Activated naive CD8-positive, alpha-beta T cell treated with anti-CD3 and anti-CD28 coated beads for 36 hours (primary cell): ENCODE results near the gene HIBCH. TPM values are rescaled to one million over a fixed set of nuclear protein-coding genes. Genes with fewer than 3 reads are reported as not detected.

Experiments used
- DNase-seq: peaks from one replicate; pipeline ENCODE4 v3.0.0; 2021
- H3K27ac Mint-ChIP-seq: one replicate; pipeline ENCODE4 v1.8.0; 2022; ENCODE audit warnings: mild to moderate bottlenecking, moderate library complexity, mixed read lengths
- H3K27me3 Mint-ChIP-seq: one replicate; pipeline ENCODE4 v1.8.0; 2022; ENCODE audit warnings: mild to moderate bottlenecking, mixed read lengths
- H3K36me3 Mint-ChIP-seq: one replicate; pipeline ENCODE4 v1.8.0; 2021; ENCODE audit warnings: mild to moderate bottlenecking, mixed read lengths
- H3K4me1 Mint-ChIP-seq: one replicate; pipeline ENCODE4 v1.8.0; 2021; ENCODE audit warnings: mixed read lengths
- H3K4me3 Mint-ChIP-seq: one replicate; pipeline ENCODE4 v1.8.0; 2022; ENCODE audit warnings: mild to moderate bottlenecking, moderate library complexity, mixed read lengths
- H3K9me3 Mint-ChIP-seq: one replicate; pipeline ENCODE4 v1.8.0; 2022; ENCODE audit warnings: mixed read lengths
- total RNA-seq, 2 experiments: library from RNA; stranded (reverse); gene quantifications; one replicate each; pipeline ENCODE4 v1.2.3, GENCODE V29; 2021

The HIBCH gene
- total RNA-seq, 2 experiments from 2014 or later = 21.0 to 24.7 TPM

- H3K27me3 Mint-ChIP-seq = peaks cover 38% of the 10 kb centered on the region
- no peaks in the 10 kb centered on the region for H3K36me3 Mint-ChIP-seq
- no peak overlapping the region for H3K27ac Mint-ChIP-seq
- H3K4me3 Mint-ChIP-seq = no peak overlapping the region
- H3K9me3 Mint-ChIP-seq = no peaks in the 10 kb centered on the region
- no peak for DNase-seq
- H3K4me1 Mint-ChIP-seq = peaks cover 6% of the 10 kb centered on the region
These were observed 137.5 kb downstream of the HIBCH start for GRCh38 chr2:190182071-190182524.

DNA sequence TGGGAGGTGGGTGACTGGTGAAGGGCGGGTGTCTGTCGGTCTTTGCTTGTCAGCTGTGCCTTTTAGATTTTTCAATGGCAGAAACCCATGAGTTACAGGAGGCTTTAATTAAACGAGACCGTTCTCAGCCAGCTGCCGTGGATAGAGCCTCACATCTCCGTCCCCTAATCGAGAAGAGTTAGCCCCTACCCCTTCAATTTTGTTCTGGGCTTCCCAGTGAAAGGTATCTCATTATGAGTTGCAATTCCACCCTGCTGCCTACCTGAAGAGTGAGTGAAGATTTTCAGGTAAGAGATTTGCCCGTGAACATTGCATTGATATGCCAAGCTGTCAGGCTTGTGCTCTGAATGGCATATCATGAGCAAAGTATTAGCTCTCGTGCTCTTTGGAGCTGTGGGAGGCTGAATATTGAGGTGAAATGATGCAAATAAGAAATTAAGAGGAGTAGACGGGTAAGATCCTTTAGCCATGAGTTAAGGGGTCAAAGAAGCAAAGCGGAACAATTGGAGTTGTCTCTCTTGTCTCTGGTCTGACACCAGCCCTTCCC lies 138.4 kb downstream of the HIBCH start:
- no peak for DNase-seq
- H3K4me1 Mint-ChIP-seq = peaks cover 6% of the 10 kb centered on the region
- H3K4me3 Mint-ChIP-seq = peak overlapping the region; percentile 35
- H3K36me3 Mint-ChIP-seq = no peaks in the 10 kb centered on the region
- H3K27me3 Mint-ChIP-seq = peaks cover 47% of the 10 kb centered on the region
- H3K27ac Mint-ChIP-seq = no peak overlapping the region
- H3K9me3 Mint-ChIP-seq = no peaks in the 10 kb centered on the region

DNA sequence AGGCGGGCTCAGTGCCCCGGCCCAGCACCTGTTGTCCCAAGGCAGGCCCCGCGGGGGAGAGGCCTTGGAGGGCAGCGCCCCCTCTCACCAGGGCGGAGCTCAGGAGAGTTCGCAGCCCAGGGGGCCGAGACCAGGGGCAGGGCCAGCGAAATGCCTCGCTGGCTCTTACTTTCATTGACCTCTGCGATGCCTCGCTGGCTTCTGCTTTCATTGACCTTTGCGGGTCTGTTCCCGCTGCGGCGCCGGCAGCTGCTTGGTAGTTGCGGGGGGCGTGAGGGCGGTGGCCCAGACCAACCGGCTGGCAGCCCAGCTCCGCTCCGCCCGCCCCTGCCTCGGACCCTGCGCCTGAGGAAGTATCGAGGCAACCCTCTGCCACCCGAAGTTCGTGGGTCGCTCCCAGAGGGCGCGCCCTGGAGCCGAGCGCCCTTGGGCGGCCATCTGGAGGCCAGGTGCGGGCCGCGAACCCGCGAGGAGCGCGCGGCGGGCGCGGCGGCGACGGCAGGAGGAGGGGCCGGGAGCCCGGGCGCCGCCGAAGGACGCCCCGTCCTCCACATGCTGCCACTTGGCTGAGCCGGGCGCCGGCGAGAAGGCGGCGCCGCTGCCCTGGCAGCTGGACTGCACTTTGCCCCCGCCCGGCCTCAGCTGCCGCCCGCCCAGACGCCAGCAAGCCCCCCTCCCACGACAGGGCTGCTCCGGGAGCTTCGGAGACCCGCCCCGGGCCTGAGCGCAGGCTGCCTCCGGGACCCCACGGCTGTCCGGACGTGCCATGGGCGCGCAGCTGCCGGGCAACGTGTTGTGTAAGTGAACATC lies 139.1 kb downstream of the HIBCH start:
- peaks cover 6% of the 10 kb centered on the region for H3K4me1 Mint-ChIP-seq
- no peaks in the 10 kb centered on the region for H3K9me3 Mint-ChIP-seq
- H3K4me3 Mint-ChIP-seq = no peak overlapping the region
- H3K27ac Mint-ChIP-seq = no peak overlapping the region
- no peaks in the 10 kb centered on the region for H3K36me3 Mint-ChIP-seq
- DNase-seq = peak; percentile 40
- H3K27me3 Mint-ChIP-seq = peaks cover 51% of the 10 kb centered on the region

- no peak for DNase-seq
- Mint-ChIP-seq H3K4me1 (peaks cover 6% of the 10 kb centered on the region), H3K27ac (no peak overlapping the region), H3K9me3 (no peaks in the 10 kb centered on the region), H3K27me3 (peaks cover 51% of the 10 kb centered on the region), H3K4me3 (peak overlapping the region; percentile 56), H3K36me3 (peaks cover 2% of the 10 kb centered on the region)
These were observed 139.8 kb downstream of the HIBCH start for GRCh38 chr2:190179754-190180312.

DNA sequence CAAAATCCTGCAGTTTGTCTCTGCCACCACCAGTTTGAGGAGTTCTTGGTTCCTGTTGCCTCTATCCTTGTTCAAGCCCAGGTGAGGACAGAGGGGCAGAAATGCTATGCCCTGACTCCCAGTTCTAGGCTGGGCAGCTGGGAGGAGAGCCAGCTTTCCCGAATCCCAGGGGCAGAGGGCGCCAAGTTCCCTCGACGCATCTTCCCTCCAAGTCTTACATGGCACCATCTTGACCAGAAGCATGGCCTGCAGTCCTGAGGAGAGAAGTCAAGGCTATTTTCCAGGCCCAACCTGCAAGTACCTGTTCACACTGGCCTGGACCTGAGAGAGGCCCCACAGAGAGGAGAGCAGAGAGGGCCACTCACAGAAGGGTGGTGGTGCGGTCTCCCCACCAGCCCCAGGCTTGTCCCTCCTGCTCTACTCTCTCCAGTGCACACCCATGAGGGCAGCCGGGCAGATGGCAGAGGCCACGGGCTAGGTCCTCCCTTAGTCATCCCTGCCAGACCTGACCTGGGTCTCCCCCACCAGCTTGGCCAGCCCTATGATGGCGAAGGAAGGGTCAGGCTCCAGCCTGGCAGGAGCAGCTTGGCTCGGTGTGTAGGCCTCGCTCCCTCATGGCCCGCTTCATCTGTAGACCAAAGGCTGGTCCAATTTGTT lies 141.4 kb downstream of the HIBCH start:
- Mint-ChIP-seq H3K4me1 (peaks cover 6% of the 10 kb centered on the region), H3K4me3 (no peak overlapping the region), H3K27me3 (peaks cover 59% of the 10 kb centered on the region), H3K27ac (no peak overlapping the region), H3K36me3 (peaks cover 9% of the 10 kb centered on the region), H3K9me3 (peaks cover 7% of the 10 kb centered on the region)
- no peak for DNase-seq

GRCh38 chr2:190177249-190178040 lies 142.2 kb downstream of the HIBCH start:
- H3K4me3 Mint-ChIP-seq = no peak overlapping the region
- H3K4me1 Mint-ChIP-seq = peaks cover 6% of the 10 kb centered on the region
- H3K36me3 Mint-ChIP-seq = peaks cover 9% of the 10 kb centered on the region
- H3K27ac Mint-ChIP-seq = no peak overlapping the region
- H3K9me3 Mint-ChIP-seq = peaks cover 7% of the 10 kb centered on the region
- DNase-seq = no peak
- H3K27me3 Mint-ChIP-seq = peaks cover 54% of the 10 kb centered on the region

GRCh38 chr2:190173392-190173791 lies 146.2 kb downstream of the HIBCH start:
- Mint-ChIP-seq H3K27ac (no peak overlapping the region), H3K9me3 (peaks cover 12% of the 10 kb centered on the region), H3K4me1 (no peaks in the 10 kb centered on the region), H3K4me3 (no peak overlapping the region), H3K27me3 (peaks cover 31% of the 10 kb centered on the region), H3K36me3 (peaks cover 9% of the 10 kb centered on the region)
- no peak for DNase-seq

GRCh38 chr2:190170673-190171072 lies 149.0 kb downstream of the HIBCH start:
- Mint-ChIP-seq H3K36me3 (peaks cover 9% of the 10 kb centered on the region), H3K4me1 (no peaks in the 10 kb centered on the region), H3K27ac (no peak overlapping the region), H3K27me3 (peaks cover 7% of the 10 kb centered on the region), H3K9me3 (peaks cover 20% of the 10 kb centered on the region), H3K4me3 (no peak overlapping the region)
- DNase-seq = no peak

GRCh38 chr2:190169221-190170072 lies 150.2 kb downstream of the HIBCH start:
- H3K4me3 Mint-ChIP-seq = no peak overlapping the region
- peaks cover 25% of the 10 kb centered on the region for H3K9me3 Mint-ChIP-seq
- H3K27ac Mint-ChIP-seq = no peak overlapping the region
- H3K4me1 Mint-ChIP-seq = no peaks in the 10 kb centered on the region
- peaks cover 8% of the 10 kb centered on the region for H3K36me3 Mint-ChIP-seq
- DNase-seq = no peak
- H3K27me3 Mint-ChIP-seq = peaks cover 7% of the 10 kb centered on the region

DNA sequence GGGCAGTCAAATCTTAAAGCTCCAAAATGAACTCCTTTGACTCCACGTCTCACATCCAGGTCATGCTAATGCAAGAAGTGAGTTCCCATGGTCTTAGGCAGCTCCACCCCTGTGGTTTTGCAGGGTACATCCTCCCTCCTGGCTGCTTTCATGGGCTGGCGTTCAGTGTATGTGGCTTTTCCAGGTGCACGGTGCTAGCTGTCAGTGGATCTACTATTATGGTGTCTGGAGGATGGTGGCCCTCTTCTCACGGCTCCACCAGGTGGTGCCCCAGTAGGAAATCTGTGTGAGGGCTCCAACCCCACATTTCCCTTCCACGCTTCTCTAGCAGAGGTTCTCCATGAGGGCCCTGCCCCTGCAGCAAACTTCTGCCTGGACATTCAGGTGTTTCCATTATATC lies 151.9 kb downstream of the HIBCH start:
- no peak overlapping the region for H3K27ac Mint-ChIP-seq
- H3K36me3 Mint-ChIP-seq = peaks cover 2% of the 10 kb centered on the region
- no peak overlapping the region for H3K4me3 Mint-ChIP-seq
- no peak for DNase-seq
- peaks cover 18% of the 10 kb centered on the region for H3K9me3 Mint-ChIP-seq
- no peaks in the 10 kb centered on the region for H3K4me1 Mint-ChIP-seq
- H3K27me3 Mint-ChIP-seq = no peaks in the 10 kb centered on the region

DNA sequence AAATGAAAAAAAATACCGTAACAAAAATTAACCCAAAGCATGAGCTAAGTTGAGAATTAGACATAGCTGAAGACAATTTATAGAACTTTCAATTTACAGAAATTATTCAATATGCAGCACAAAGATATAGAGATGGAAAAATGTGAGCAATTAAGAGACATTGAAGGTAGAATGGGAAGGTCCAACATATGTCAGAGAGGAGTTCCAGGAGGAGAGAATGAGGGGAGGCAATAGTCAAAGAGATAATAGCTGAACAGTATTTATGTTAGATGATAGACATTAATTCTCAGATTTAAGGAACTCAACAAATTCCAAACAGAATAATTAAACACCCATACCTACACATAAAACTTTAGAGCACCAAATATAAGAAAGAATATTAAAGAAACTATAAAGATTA lies 154.1 kb downstream of the HIBCH start:
- Mint-ChIP-seq H3K4me1 (no peaks in the 10 kb centered on the region), H3K27me3 (no peaks in the 10 kb centered on the region), H3K36me3 (peaks cover 2% of the 10 kb centered on the region), H3K4me3 (no peak overlapping the region), H3K27ac (no peak overlapping the region), H3K9me3 (peaks cover 18% of the 10 kb centered on the region)
- no peak for DNase-seq

DNA sequence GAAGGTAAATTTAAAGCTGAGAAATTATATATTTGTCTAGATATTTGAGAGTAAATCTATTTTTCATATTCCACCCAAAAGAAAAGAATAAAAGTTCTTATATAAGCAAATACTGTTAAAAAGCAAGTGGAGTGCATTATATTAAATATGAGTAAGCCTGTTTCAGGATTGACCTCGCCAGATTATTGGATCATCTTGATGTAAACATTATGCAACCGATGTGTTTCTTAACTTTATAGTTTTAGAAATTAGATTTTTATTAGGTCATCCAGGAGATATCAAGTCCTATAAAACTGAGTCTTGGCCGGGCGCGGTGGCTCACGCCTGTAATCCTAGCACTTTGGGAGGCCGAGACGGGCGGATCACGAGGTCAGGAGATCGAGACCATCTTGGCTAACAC lies 156.8 kb downstream of the HIBCH start:
- Mint-ChIP-seq H3K9me3 (peaks cover 12% of the 10 kb centered on the region), H3K27ac (no peak overlapping the region), H3K4me3 (no peak overlapping the region), H3K4me1 (no peaks in the 10 kb centered on the region), H3K27me3 (no peaks in the 10 kb centered on the region), H3K36me3 (peaks cover 2% of the 10 kb centered on the region)
- no peak for DNase-seq

DNA sequence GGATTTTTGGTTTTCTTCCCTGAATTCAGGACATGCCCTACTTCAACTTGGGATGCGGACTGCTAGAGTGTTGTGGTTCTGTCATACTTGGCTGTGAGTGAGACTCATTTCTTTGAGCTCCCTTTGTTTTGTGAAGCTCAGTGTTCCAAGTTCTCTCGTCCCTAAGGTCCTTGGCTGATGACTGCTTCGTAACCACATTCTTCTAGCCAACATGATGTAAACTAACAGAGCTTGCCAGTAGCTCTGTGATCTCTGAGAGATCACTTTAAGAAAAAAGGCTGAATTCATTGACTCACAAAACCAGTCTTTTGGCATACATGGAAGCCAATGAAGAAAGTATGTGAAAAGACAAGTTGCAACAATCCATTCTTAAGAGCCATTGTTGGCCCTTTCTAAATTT lies 160.2 kb downstream of the HIBCH start:
- DNase-seq = no peak
- Mint-ChIP-seq H3K9me3 (no peaks in the 10 kb centered on the region), H3K27ac (no peak overlapping the region), H3K4me3 (no peak overlapping the region), H3K4me1 (no peaks in the 10 kb centered on the region), H3K36me3 (no peaks in the 10 kb centered on the region), H3K27me3 (no peaks in the 10 kb centered on the region)

DNA sequence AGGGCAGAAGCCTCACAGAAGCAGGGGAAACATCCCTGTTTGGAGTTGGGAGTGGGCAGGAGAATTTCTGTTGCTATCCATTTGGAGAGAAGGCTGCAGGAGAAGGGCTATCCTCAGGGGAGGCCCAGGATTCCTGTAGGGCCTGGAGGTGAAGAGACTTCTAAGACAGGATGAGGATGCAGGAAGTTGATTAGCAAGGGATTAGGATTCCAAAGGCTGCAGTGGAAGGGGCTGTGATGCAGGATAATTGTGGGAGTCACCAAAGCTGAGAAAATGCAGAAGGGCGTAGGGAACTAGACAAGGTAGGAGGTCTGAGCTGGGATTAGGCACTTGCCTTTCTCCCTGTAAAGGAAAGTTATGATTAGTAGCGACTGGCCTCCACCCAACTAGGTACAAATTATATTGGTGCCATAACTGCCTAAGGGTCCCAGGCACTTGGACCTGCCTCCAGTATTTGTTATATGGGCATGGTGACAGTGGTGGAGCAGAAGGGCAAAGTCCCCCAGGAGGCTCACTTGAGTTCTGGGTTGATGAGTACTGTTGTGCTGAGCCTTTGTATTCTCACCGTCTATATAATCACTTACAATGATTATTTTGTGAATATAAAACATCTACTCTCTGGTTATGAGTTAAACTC lies 160.7 kb downstream of the HIBCH start:
- Mint-ChIP-seq H3K36me3 (no peaks in the 10 kb centered on the region), H3K9me3 (no peaks in the 10 kb centered on the region), H3K27me3 (no peaks in the 10 kb centered on the region), H3K4me3 (no peak overlapping the region), H3K4me1 (no peaks in the 10 kb centered on the region), H3K27ac (no peak overlapping the region)
- no peak for DNase-seq
